ENCODE data around the gene HMG20A.

HMG20A gene

DNA sequence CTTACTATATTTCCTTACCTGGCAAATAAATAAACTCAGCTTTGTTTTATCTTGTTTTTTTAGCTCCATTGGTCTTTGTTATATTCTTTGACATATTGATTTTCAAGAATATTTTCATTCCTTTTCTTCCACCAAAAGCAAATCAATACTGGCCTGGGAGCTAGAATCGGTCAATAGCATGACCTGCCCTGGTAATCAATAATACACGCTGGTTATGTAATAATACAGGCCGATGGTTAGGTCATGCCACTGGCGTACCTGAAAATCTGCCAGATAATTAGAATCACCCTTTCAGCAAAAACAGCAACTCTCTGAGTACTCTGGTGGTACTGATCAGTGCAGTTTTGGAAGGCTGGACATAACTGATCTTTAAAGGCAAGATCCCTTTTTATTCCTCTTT lies 40.7 kb upstream of the HMG20A start:
- Histone ChIP-seq H3K79me2 (ENCODE audit: control insufficient read depth, insufficient read depth, low read length) (no peaks in the 10 kb centered on the region), H3K18ac (ENCODE audit: low read length) (no peak overlapping the region), H3K27me3 (ENCODE audit: insufficient read depth, low read length, poor library complexity) (no peaks in the 10 kb centered on the region), H3K4me3 (ENCODE audit: low read length) (no peak overlapping the region), H3K56ac (ENCODE audit: low read length) (no peak overlapping the region), H4K5ac (ENCODE audit: low read length) (no peak overlapping the region), H3K4me1 (ENCODE audit: control insufficient read depth, low read depth, low read length) (no peaks in the 10 kb centered on the region), H4K8ac (ENCODE audit: low read depth, low read length) (no peak overlapping the region), H2BK120ac (ENCODE audit: low read depth, low read length) (no peak overlapping the region), H3K4me2 (ENCODE audit: low read length) (no peak overlapping the region), H3K9ac (ENCODE audit: low read length) (no peak overlapping the region), H2BK5ac (ENCODE audit: low read length) (no peak overlapping the region), H2AK5ac (ENCODE audit: low read length) (no peak overlapping the region), H3K4ac (ENCODE audit: low read depth, low read length) (no peak overlapping the region), H2BK15ac (replicated peaks; ENCODE audit: low read depth) (no peak overlapping the region), H3K23ac (ENCODE audit: low read length) (no peak overlapping the region), H3K27ac (ENCODE audit: low read depth, low read length) (no peak overlapping the region), H3K36me3 (ENCODE audit: control insufficient read depth, insufficient read depth, low read length) (no peaks in the 10 kb centered on the region), H3K79me1 (ENCODE audit: low read length) (peaks cover 2% of the 10 kb centered on the region)
- no CpG with 5 or more reads among the region's 4 CpGs for WGBS (ENCODE audit: extremely low coverage, insufficient coverage, low lambda C conversion rate)
- no peak for DNase-seq

DNA sequence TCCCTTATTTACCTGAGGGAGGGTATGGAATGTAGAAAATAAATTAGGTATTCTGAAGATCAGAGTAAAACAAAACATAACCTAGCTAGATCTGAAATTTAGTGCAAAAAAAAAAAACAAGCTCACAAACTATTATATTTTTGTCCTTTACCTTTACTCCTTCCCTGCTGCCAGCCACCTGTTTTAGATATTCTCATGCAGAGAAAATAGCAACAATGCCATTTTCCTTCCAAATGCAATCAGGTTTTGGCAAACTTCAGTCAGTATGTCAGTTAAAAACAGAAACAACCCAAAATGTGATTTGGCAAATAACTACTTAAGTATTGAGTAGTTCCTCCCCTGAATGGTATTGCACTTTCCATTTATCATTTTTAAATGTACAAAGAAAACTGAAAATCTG lies 36.6 kb upstream of the HMG20A start:
- DNase-seq, result no peak
- Histone ChIP-seq H3K4ac (ENCODE audit: low read depth, low read length) (no peak overlapping the region), H3K9ac (ENCODE audit: low read length) (no peak overlapping the region), H3K56ac (ENCODE audit: low read length) (no peak overlapping the region), H2BK15ac (replicated peaks; ENCODE audit: low read depth) (no peak overlapping the region), H3K18ac (ENCODE audit: low read length) (no peak overlapping the region), H3K27ac (ENCODE audit: low read depth, low read length) (no peak overlapping the region), H3K79me1 (ENCODE audit: low read length) (peaks cover 2% of the 10 kb centered on the region), H3K4me3 (ENCODE audit: low read length) (no peak overlapping the region), H4K5ac (ENCODE audit: low read length) (no peak overlapping the region), H4K8ac (ENCODE audit: low read depth, low read length) (no peak overlapping the region), H2BK120ac (ENCODE audit: low read depth, low read length) (no peak overlapping the region), H3K79me2 (ENCODE audit: control insufficient read depth, insufficient read depth, low read length) (no peaks in the 10 kb centered on the region), H3K23ac (ENCODE audit: low read length) (no peak overlapping the region), H2AK5ac (ENCODE audit: low read length) (no peak overlapping the region), H3K36me3 (ENCODE audit: control insufficient read depth, insufficient read depth, low read length) (no peaks in the 10 kb centered on the region), H3K4me1 (ENCODE audit: control insufficient read depth, low read depth, low read length) (no peaks in the 10 kb centered on the region), H3K4me2 (ENCODE audit: low read length) (no peak overlapping the region), H3K27me3 (ENCODE audit: insufficient read depth, low read length, poor library complexity) (no peaks in the 10 kb centered on the region), H2BK5ac (ENCODE audit: low read length) (no peak overlapping the region)

DNA sequence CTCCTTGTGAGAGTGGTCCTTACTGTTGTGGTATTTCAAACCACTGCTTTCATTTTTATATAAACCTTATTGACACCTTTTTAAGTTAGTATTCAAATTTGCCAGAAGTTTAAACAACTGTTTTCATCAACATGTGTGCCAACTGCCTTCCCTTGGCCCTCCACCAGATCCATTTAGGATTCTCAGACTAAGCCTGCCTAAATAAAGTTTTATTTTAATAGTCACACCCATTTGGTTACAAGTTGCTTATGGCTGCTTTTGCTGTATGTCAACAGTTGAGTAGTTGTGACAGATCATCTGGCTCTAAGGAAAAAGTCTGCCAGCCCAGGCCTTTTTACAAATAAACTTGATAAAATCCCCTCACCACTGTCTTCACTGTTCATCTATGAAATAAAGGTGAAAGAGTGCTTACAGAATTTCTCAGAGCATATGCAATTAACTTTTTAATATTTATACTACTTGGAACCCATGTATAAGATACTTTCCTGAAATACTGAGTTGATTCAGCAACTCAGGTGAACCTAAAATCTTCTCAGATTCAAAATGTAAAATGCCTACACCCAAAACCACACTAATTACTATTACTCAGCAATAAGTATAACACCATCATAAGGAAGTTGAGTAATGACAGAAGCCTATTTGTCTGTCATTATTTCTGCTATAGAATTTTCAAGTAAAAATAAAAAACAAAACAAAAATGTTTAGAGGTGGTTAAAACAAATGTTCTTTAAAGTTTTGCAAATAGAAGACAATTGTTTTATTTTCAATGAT lies 35.9 kb upstream of the HMG20A start:
- Histone ChIP-seq H3K4me3 (ENCODE audit: low read length) (no peak overlapping the region), H3K27me3 (ENCODE audit: insufficient read depth, low read length, poor library complexity) (no peaks in the 10 kb centered on the region), H3K18ac (ENCODE audit: low read length) (no peak overlapping the region), H2BK15ac (replicated peaks; ENCODE audit: low read depth) (no peak overlapping the region), H3K79me1 (ENCODE audit: low read length) (peaks cover 2% of the 10 kb centered on the region), H3K56ac (ENCODE audit: low read length) (no peak overlapping the region), H3K4ac (ENCODE audit: low read depth, low read length) (no peak overlapping the region), H2BK120ac (ENCODE audit: low read depth, low read length) (no peak overlapping the region), H3K23ac (ENCODE audit: low read length) (no peak overlapping the region), H4K5ac (ENCODE audit: low read length) (no peak overlapping the region), H4K8ac (ENCODE audit: low read depth, low read length) (no peak overlapping the region), H3K9ac (ENCODE audit: low read length) (no peak overlapping the region), H2AK5ac (ENCODE audit: low read length) (no peak overlapping the region), H3K36me3 (ENCODE audit: control insufficient read depth, insufficient read depth, low read length) (no peaks in the 10 kb centered on the region), H3K4me2 (ENCODE audit: low read length) (no peak overlapping the region), H3K79me2 (ENCODE audit: control insufficient read depth, insufficient read depth, low read length) (no peaks in the 10 kb centered on the region), H3K4me1 (ENCODE audit: control insufficient read depth, low read depth, low read length) (no peaks in the 10 kb centered on the region), H3K27ac (ENCODE audit: low read depth, low read length) (no peak overlapping the region), H2BK5ac (ENCODE audit: low read length) (no peak overlapping the region)
- DNase-seq, result no peak

DNA sequence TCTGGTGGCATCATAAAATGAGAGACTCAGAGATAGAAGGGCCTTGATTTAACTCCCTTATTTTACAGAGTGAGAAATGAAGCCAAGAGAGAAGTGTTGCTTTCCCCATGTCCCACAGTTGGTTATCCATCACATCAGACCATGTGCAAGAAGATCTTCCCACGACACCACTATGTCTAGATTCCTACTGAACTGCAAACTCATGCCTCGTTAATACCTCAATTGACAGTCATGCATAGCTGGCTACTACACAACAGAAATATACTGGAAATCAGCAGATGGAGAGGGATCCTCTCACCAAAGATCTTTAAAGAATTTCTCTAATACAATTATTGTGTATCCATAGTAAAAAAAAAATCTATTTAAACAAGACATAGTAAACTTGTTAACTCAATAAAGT lies 34.1 kb upstream of the HMG20A start:
- Histone ChIP-seq H3K18ac (ENCODE audit: low read length) (no peak overlapping the region), H3K27ac (ENCODE audit: low read depth, low read length) (no peak overlapping the region), H3K79me2 (ENCODE audit: control insufficient read depth, insufficient read depth, low read length) (no peaks in the 10 kb centered on the region), H3K4me3 (ENCODE audit: low read length) (no peak overlapping the region), H3K4ac (ENCODE audit: low read depth, low read length) (no peak overlapping the region), H2BK15ac (replicated peaks; ENCODE audit: low read depth) (no peak overlapping the region), H4K8ac (ENCODE audit: low read depth, low read length) (no peak overlapping the region), H2AK5ac (ENCODE audit: low read length) (no peak overlapping the region), H3K9ac (ENCODE audit: low read length) (no peak overlapping the region), H3K36me3 (ENCODE audit: control insufficient read depth, insufficient read depth, low read length) (no peaks in the 10 kb centered on the region), H2BK5ac (ENCODE audit: low read length) (no peak overlapping the region), H2BK120ac (ENCODE audit: low read depth, low read length) (no peak overlapping the region), H3K23ac (ENCODE audit: low read length) (no peak overlapping the region), H3K56ac (ENCODE audit: low read length) (no peak overlapping the region), H3K79me1 (ENCODE audit: low read length) (peaks cover 2% of the 10 kb centered on the region), H3K4me2 (ENCODE audit: low read length) (no peak overlapping the region), H3K27me3 (ENCODE audit: insufficient read depth, low read length, poor library complexity) (no peaks in the 10 kb centered on the region), H3K4me1 (ENCODE audit: control insufficient read depth, low read depth, low read length) (no peaks in the 10 kb centered on the region), H4K5ac (ENCODE audit: low read length) (no peak overlapping the region)
- no peak for DNase-seq
- WGBS (ENCODE audit: extremely low coverage, insufficient coverage, low lambda C conversion rate), result no CpG with 5 or more reads among the region's 2 CpGs

DNA sequence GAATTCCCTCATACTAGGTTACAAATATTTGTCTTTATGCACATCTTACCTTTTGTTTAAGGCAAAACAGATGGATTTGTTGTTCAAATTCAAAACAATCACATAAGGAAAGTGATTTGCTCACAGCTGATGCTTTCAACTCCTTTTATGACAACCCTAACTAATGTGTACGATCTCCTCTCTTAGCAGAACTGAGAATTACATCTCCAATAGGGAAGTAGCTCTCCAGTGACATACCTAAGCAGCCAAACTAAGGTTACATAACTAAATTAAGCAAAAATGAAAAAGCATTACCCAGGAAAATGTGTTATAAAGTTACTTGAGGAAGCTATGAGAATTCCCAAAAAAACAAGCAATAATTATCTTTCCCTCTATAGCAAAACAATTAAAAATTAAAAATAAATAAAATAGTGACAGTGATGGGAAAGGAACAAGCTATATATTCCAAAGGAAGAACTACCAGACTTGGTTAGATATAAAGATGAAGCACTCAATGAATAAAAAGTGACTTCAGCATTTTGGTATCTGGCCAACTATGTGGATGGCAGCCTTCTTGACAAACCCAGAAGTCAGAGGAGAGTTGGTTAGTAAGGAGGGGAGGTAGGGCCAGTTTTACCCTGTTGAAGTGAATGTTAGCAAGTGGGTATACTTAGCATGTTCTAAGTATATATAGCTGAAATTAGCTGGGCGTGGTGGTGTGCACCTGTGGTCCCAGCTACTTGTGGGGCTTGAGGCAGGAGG lies 33.2 kb upstream of the HMG20A start:
- H2BK120ac ChIP-seq (ENCODE audit: low read depth, low read length), result no peak overlapping the region
- no peak overlapping the region for H4K5ac ChIP-seq (ENCODE audit: low read length)
- H3K4ac ChIP-seq (ENCODE audit: low read depth, low read length), result no peak overlapping the region
- no peak overlapping the region for H2BK5ac ChIP-seq (ENCODE audit: low read length)
- peak; percentile 15 for DNase-seq
- H3K4me3 ChIP-seq (ENCODE audit: low read length), result no peak overlapping the region
- no peaks in the 10 kb centered on the region for H3K36me3 ChIP-seq (ENCODE audit: control insufficient read depth, insufficient read depth, low read length)
- no peak overlapping the region for H2BK15ac ChIP-seq (replicated peaks; ENCODE audit: low read depth)
- H3K4me1 ChIP-seq (ENCODE audit: control insufficient read depth, low read depth, low read length), result no peaks in the 10 kb centered on the region
- H2AK5ac ChIP-seq (ENCODE audit: low read length), result no peak overlapping the region
- no peak overlapping the region for H3K9ac ChIP-seq (ENCODE audit: low read length)
- no peak overlapping the region for H3K56ac ChIP-seq (ENCODE audit: low read length)
- no peak overlapping the region for H4K8ac ChIP-seq (ENCODE audit: low read depth, low read length)
- no CpG with 5 or more reads among the region's 2 CpGs for WGBS (ENCODE audit: extremely low coverage, insufficient coverage, low lambda C conversion rate)
- no peak overlapping the region for H3K27ac ChIP-seq (ENCODE audit: low read depth, low read length)
- no peaks in the 10 kb centered on the region for H3K79me2 ChIP-seq (ENCODE audit: control insufficient read depth, insufficient read depth, low read length)
- no peaks in the 10 kb centered on the region for H3K27me3 ChIP-seq (ENCODE audit: insufficient read depth, low read length, poor library complexity)
- no peak overlapping the region for H3K4me2 ChIP-seq (ENCODE audit: low read length)
- H3K23ac ChIP-seq (ENCODE audit: low read length), result no peak overlapping the region
- H3K79me1 ChIP-seq (ENCODE audit: low read length), result peaks cover 2% of the 10 kb centered on the region
- H3K18ac ChIP-seq (ENCODE audit: low read length), result no peak overlapping the region

All from mesendoderm (in vitro differentiated cells).